SK-N-SH (cell line): ENCODE measurements around the gene TMEM182. TPM values are rescaled to one million over a fixed set of nuclear protein-coding genes. Genes with fewer than 3 reads are reported as not detected.

Experiments used
- CTCF ChIA-PET: fragments of 300-600, 350-600 bp; formaldehyde crosslinking; extraction: SDS; loops from one replicate; lab custom pipeline; 2021; lab: Yijun Ruan, JAX
- POLR2A ChIA-PET: fragments of 350-600 bp; sonication (Branson Sonifier 250); formaldehyde crosslinking; extraction: SDS; loops from one replicate; lab custom pipeline; 2020; ENCODE audit warnings: antibody characterized with exemption, inconsistent platforms; lab: Yijun Ruan, JAX
- DNase-seq: peaks from one replicate; pipeline ENCODE4 v3.0.0; 2012
- H2AFZ ChIP-seq: fragments of 200-600 bp; sonication (generic); 2 replicates; pipeline ENCODE4 v1.8.1; 2016; ENCODE audit warnings: antibody characterized with exemption, mild to moderate bottlenecking, low read depth
- H3F3A ChIP-seq: fragments of 200-600 bp; sonication (generic); replicated peaks from 2 replicates; pipeline ENCODE3; 2016; ENCODE audit warnings: antibody characterized with exemption, mild to moderate bottlenecking; ENCODE audit not compliant: insufficient read depth
- H3K27ac ChIP-seq, 2 experiments: fragments of 200-500 bp in 1 of 2; fragments of 200-600 bp in 1 of 2; sonication (Bioruptor generic) in 1 of 2; sonication (generic), shearing (Covaris generic) in 1 of 2; 2 replicates each; pipeline versions ENCODE4 v1.5.1 to v1.6.1; 2014 to 2016; ENCODE audit warnings: low read depth in 2 of 2, inconsistent platforms in 1 of 2, low read length in 1 of 2, mild to moderate bottlenecking in 1 of 2, mixed read lengths in 1 of 2
- H3K27me3 ChIP-seq: fragments of 200-600 bp; sonication (generic), shearing (Covaris generic); 2 replicates; pipeline ENCODE4 v1.6.1; 2016; ENCODE audit warnings: mixed run types; ENCODE audit not compliant: insufficient read depth
- H3K36me3 ChIP-seq, 2 experiments: fragments of 200-500 bp in 1 of 2; fragments of 200-600 bp in 1 of 2; sonication (Bioruptor generic) in 1 of 2; sonication (generic) in 1 of 2; replicated peaks in 1 of 2; 2 replicates each; pipeline versions ENCODE3 to v1.5.1; 2014 to 2016; ENCODE audit warnings: low read length in 1 of 2, mild to moderate bottlenecking in 1 of 2; ENCODE audit not compliant: insufficient read depth in 2 of 2, control insufficient read depth in 1 of 2
- H3K4me1 ChIP-seq, 2 experiments: fragments of 200-500 bp in 1 of 2; fragments of 200-600 bp in 1 of 2; sonication (Bioruptor generic) in 1 of 2; sonication (generic), shearing (Covaris generic) in 1 of 2; 2 replicates each; pipeline versions ENCODE4 v1.5.1 to v1.6.1; 2014 to 2016; ENCODE audit warnings: low read depth in 1 of 2, low read length in 1 of 2, mixed run types in 1 of 2; ENCODE audit not compliant: insufficient read depth in 2 of 2, control insufficient read depth in 1 of 2
- H3K4me2 ChIP-seq: fragments of 200-600 bp; sonication (generic), shearing (Covaris generic); 2 replicates; pipeline ENCODE4 v1.6.1; 2017; ENCODE audit warnings: mixed run types
- H3K4me3 ChIP-seq, 2 experiments: fragments of 200-500 bp in 1 of 2; fragments of 200-600 bp in 1 of 2; sonication (Bioruptor generic) in 1 of 2; sonication (generic), shearing (Covaris generic) in 1 of 2; 2 replicates each; pipeline versions ENCODE4 v1.5.1 to v1.8.1; 2014 to 2016; ENCODE audit warnings: low read depth in 2 of 2, inconsistent platforms in 1 of 2, low read length in 1 of 2, mild to moderate bottlenecking in 1 of 2, mixed read lengths in 1 of 2, moderate library complexity in 1 of 2
- H3K79me2 ChIP-seq: fragments of 200-600 bp; sonication (generic); 2 replicates; pipeline ENCODE4 v1.8.1; 2017; ENCODE audit warnings: mild to moderate bottlenecking; ENCODE audit not compliant: insufficient read depth
- H3K9ac ChIP-seq: fragments of 200-600 bp; sonication (generic); 2 replicates; pipeline ENCODE4 v1.6.1; 2017; ENCODE audit warnings: mixed run types
- H3K9me2 ChIP-seq: fragments of 200-600 bp; sonication (generic); 2 replicates; pipeline ENCODE4 v1.6.1; 2017; ENCODE audit warnings: mixed run types
- H3K9me3 ChIP-seq: fragments of 200-600 bp; sonication (generic); 2 replicates; pipeline ENCODE4 v1.6.1; 2017; ENCODE audit warnings: mixed run types, mild to moderate bottlenecking, moderate library complexity
- H4K20me1 ChIP-seq: fragments of 200-600 bp; sonication (generic); 2 replicates; pipeline ENCODE4 v1.6.1; 2017; ENCODE audit warnings: mild to moderate bottlenecking, mixed run types; ENCODE audit not compliant: insufficient read depth
- CHD2 ChIP-seq: fragments of 150-350 bp; IDR thresholded peaks from 2 replicates; pipeline ENCODE4 v1.6.1; 2018; ENCODE audit warnings: low read length; ENCODE audit not compliant: partially characterized antibody
- EP300 ChIP-seq, 2 experiments: IDR thresholded peaks; 2 replicates each; pipeline versions ENCODE4 v1.4.0 to v1.6.1; 2012; ENCODE audit warnings: borderline replicate concordance in 1 of 2, low read depth in 1 of 2, low read length in 1 of 2
- FOSL2 ChIP-seq: IDR thresholded peaks from 2 replicates; pipeline ENCODE4 v1.4.0; 2012; ENCODE audit warnings: low read depth, mild to moderate bottlenecking, moderate library complexity, borderline replicate concordance
- FOXJ3 ChIP-seq: sonication (generic); formaldehyde crosslinking; IDR thresholded peaks from 2 replicates; pipeline ENCODE4 v1.5.1; 2020; ENCODE audit warnings: mild to moderate bottlenecking, missing genetic modification reagents
- GABPA ChIP-seq: IDR thresholded peaks from 2 replicates; pipeline ENCODE4 v1.4.0; 2012; ENCODE audit warnings: low read depth, mild to moderate bottlenecking
- GATA2 ChIP-seq: sonication (generic); formaldehyde crosslinking; IDR thresholded peaks from 2 replicates; pipeline ENCODE4 v1.5.0; 2020; ENCODE audit warnings: mild to moderate bottlenecking, missing genetic modification reagents
- JUND ChIP-seq: IDR thresholded peaks from 2 replicates; pipeline ENCODE4 v1.4.0; 2012
- NFIC ChIP-seq: IDR thresholded peaks from 2 replicates; pipeline ENCODE4 v1.4.0; 2012; ENCODE audit warnings: borderline replicate concordance
- NRF1 ChIP-seq: IDR thresholded peaks from 2 replicates; pipeline ENCODE4 v1.6.1; 2012; ENCODE audit warnings: low read depth, mild to moderate bottlenecking, low read length
- RCOR1 ChIP-seq: fragments of 150-350 bp; IDR thresholded peaks from 2 replicates; pipeline ENCODE4 v1.6.1; 2017; ENCODE audit warnings: antibody characterized with exemption, low read length
- SMC3 ChIP-seq: IDR thresholded peaks from 2 replicates; pipeline ENCODE4 v1.6.1; 2012; ENCODE audit warnings: low read depth, low read length, improper control_type of control experiment
- WGBS: methylation state at CpG from one replicate; pipeline ENCODE4 v1.1.6; 2017; ENCODE audit warnings: low lambda C conversion rate; 5-methylcytosine and 5-hydroxymethylcytosine counted together
- polyA plus RNA-seq, 3 experiments: library from polyadenylated mRNA; depleted of rRNA; stranded (reverse); fragments of >200 nt; gene quantifications; 2 replicates each; pipeline ENCODE4 v1.2.3, GENCODE V29; 2012
- TF ChIP-seq, protein P1 (sequence below): IDR thresholded peaks from 2 replicates; pipeline ENCODE4 v1.6.1; 2012; ENCODE audit warnings: mild to moderate bottlenecking, low read depth, low read length, moderate library complexity
- TF ChIP-seq, protein P2 (sequence below): fragments of 150-350 bp; IDR thresholded peaks from 2 replicates; pipeline ENCODE4 v1.6.1; 2016; ENCODE audit warnings: mild to moderate bottlenecking, low read depth, low read length
- TF ChIP-seq, protein P3 (sequence below): IDR thresholded peaks from 2 replicates; pipeline ENCODE4; 2012

The TMEM182 gene
- polyA plus RNA-seq, 1 of the 3 experiments (the other 2 are of a cell fraction), result 1.7 TPM

DNA sequence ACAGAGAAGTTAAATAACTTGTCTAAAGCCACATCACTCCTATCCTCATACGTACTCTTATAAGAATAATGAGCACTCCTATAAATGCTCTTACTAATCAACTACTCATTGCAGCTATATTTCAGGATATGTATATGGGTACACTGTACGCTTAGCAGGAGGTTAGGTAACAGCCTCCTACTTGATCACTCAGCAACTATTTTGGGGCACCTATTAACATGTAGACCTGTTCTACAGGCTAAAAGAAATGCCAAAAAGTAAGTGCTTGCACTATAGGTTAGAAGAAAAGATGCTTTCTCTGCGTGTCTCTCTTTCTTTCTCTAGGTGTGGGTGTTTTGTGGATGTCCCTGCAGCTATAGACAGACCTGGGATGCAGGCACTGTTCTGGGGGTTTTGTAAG lies 83.1 kb downstream of the TMEM182 start:
- no peak overlapping the region for H3K4me3 ChIP-seq
- no peak overlapping the region for H2AFZ ChIP-seq
- H4K20me1 ChIP-seq, result no peaks in the 10 kb centered on the region
- TF ChIP-seq, protein P1, sequence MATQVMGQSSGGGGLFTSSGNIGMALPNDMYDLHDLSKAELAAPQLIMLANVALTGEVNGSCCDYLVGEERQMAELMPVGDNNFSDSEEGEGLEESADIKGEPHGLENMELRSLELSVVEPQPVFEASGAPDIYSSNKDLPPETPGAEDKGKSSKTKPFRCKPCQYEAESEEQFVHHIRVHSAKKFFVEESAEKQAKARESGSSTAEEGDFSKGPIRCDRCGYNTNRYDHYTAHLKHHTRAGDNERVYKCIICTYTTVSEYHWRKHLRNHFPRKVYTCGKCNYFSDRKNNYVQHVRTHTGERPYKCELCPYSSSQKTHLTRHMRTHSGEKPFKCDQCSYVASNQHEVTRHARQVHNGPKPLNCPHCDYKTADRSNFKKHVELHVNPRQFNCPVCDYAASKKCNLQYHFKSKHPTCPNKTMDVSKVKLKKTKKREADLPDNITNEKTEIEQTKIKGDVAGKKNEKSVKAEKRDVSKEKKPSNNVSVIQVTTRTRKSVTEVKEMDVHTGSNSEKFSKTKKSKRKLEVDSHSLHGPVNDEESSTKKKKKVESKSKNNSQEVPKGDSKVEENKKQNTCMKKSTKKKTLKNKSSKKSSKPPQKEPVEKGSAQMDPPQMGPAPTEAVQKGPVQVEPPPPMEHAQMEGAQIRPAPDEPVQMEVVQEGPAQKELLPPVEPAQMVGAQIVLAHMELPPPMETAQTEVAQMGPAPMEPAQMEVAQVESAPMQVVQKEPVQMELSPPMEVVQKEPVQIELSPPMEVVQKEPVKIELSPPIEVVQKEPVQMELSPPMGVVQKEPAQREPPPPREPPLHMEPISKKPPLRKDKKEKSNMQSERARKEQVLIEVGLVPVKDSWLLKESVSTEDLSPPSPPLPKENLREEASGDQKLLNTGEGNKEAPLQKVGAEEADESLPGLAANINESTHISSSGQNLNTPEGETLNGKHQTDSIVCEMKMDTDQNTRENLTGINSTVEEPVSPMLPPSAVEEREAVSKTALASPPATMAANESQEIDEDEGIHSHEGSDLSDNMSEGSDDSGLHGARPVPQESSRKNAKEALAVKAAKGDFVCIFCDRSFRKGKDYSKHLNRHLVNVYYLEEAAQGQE, result no peak
- no peak for TF ChIP-seq FOSL2
- TF ChIP-seq, all 33 proteins: peak for 0
- no peaks in the 10 kb centered on the region for H3K27me3 ChIP-seq
- no peaks in the 10 kb centered on the region for H3K79me2 ChIP-seq
- DNase-seq, result no peak
- no peaks in the 10 kb centered on the region for H3K9me2 ChIP-seq
- H3K4me2 ChIP-seq, result no peak overlapping the region
- 59% methylated on average over 3 of the region's 3 CpGs for whole genome bisulfite sequencing
- H3F3A ChIP-seq, result no peaks in the 10 kb centered on the region
- H3K9ac ChIP-seq, result no peak overlapping the region
- H3K36me3 ChIP-seq, result no peaks in the 10 kb centered on the region
- POLR2A ChIA-PET, result no interaction called here
- CTCF ChIA-PET, result interaction anchor here (0.5 to 1.7 kb wide), 2 partner anchors 28 to 45 kb away, joined by 3 to 11 read pairs; no protein-coding TSS in a partner anchor
- peaks cover 0 to 16% of the 10 kb centered on the region in 2 experiments; a peak in 2 of 4 replicates for H3K4me1 ChIP-seq
- H3K9me3 ChIP-seq, result no peaks in the 10 kb centered on the region
- peak overlapping the region in 1 of 2 experiments; percentile 67; a peak in 1 of 4 replicates for H3K27ac ChIP-seq

DNA sequence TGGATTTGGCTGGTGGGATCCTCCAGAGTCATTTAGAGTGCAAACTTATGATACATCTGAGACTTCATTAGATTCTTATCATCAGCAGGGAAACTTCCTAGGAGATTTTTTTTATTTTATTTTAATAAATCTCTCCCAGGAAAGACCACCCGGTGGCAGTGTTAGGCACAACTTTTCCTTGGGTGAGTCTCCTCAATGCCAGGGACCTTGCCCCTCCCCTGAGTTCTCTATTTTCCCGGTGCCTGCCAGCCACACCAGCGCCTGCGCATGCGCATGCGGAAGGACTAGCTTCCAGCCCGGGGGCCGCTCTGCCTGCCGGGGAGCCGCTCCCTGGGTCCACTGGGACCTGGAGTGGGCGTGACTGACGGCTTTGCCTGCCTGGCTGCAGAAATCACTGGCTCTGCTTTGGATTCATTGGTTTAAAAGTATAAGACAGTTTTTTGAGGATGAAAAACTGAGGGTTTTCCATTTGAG lies 86.6 kb downstream of the TMEM182 start:
- H3F3A ChIP-seq, result no peaks in the 10 kb centered on the region
- ChIA-PET CTCF (interaction anchor here (0.9 to 1.4 kb wide), 7 partner anchors 9 to 313 kb away, joined by 3 to 6 read pairs (median 4); no protein-coding TSS in a partner anchor), POLR2A (interaction anchor here (0.6 kb wide), 1 partner anchor 42 kb away, joined by 3 read pairs; no protein-coding TSS in a partner anchor)
- H3K79me2 ChIP-seq, result no peaks in the 10 kb centered on the region
- H3K9me3 ChIP-seq, result no peaks in the 10 kb centered on the region
- H3K4me3 ChIP-seq, result peak overlapping the region; percentile 32 to 46
- H3K36me3 ChIP-seq, result no peaks in the 10 kb centered on the region
- no peak overlapping the region for H3K27ac ChIP-seq
- H3K9ac ChIP-seq, result no peak overlapping the region
- H3K4me2 ChIP-seq, result peak overlapping the region; percentile 54; the same call in 1 of the 2 replicates
- WGBS, result 4% methylated on average over 12 of the region's 12 CpGs
- peaks cover 0 to 17% of the 10 kb centered on the region in 2 experiments; a peak in 2 of 4 replicates for H3K4me1 ChIP-seq
- H4K20me1 ChIP-seq, result no peaks in the 10 kb centered on the region
- H3K9me2 ChIP-seq, result no peaks in the 10 kb centered on the region
- H2AFZ ChIP-seq, result peak overlapping the region; percentile 42; the same call in 1 of the 2 replicates
- DNase-seq, result peak; percentile 91
- H3K27me3 ChIP-seq, result no peaks in the 10 kb centered on the region
- TF ChIP-seq NRF1 (peak; percentile 89), FOXJ3 (CRISPR knock-in tag) (no peak), JUND (no peak), CHD2 (no peak), GATA2 (CRISPR knock-in tag) (no peak), RCOR1 (no peak), EP300 (IDR thresholded peaks at IDR 0.05; ENCODE audit: borderline replicate concordance in 1 of 2, low read depth in 1 of 2, low read length in 1 of 2) (no peak), GABPA (0 out of 2 replicates have a peak, but pooled peaks have one; percentile 12), SMC3 (0 out of 2 replicates have a peak, but pooled peaks have one; percentile 34), NFIC (no peak)
- TF ChIP-seq, protein P1, result no peak
- TF ChIP-seq, protein P2, sequence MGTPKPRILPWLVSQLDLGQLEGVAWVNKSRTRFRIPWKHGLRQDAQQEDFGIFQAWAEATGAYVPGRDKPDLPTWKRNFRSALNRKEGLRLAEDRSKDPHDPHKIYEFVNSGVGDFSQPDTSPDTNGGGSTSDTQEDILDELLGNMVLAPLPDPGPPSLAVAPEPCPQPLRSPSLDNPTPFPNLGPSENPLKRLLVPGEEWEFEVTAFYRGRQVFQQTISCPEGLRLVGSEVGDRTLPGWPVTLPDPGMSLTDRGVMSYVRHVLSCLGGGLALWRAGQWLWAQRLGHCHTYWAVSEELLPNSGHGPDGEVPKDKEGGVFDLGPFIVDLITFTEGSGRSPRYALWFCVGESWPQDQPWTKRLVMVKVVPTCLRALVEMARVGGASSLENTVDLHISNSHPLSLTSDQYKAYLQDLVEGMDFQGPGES, result no peak
- TF ChIP-seq, protein P3, sequence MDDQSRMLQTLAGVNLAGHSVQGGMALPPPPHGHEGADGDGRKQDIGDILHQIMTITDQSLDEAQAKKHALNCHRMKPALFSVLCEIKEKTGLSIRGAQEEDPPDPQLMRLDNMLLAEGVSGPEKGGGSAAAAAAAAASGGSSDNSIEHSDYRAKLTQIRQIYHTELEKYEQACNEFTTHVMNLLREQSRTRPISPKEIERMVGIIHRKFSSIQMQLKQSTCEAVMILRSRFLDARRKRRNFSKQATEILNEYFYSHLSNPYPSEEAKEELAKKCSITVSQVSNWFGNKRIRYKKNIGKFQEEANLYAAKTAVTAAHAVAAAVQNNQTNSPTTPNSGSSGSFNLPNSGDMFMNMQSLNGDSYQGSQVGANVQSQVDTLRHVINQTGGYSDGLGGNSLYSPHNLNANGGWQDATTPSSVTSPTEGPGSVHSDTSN, result no peak
